ENCODE measurements around the gene PRUNE2.

PRUNE2 gene

GRCh38 chr9:76901801-76902200, 4.1 kb downstream of the PRUNE2 start:
- no peak for DNase-seq

- no peak for DNase-seq
Measured at GRCh38 chr9:76900884-76901440, 5.0 kb downstream of the PRUNE2 start.

GRCh38 chr9:76898786-76899185, 7.1 kb downstream of the PRUNE2 start:
- DNase-seq: no peak

- no peak for DNase-seq
Measured at GRCh38 chr9:76897804-76898525, 7.9 kb downstream of the PRUNE2 start.

- no peak for DNase-seq
Measured at GRCh38 chr9:76896035-76896434, 9.9 kb downstream of the PRUNE2 start.

- no peak for DNase-seq
Measured at GRCh38 chr9:76895186-76895585, 10.7 kb downstream of the PRUNE2 start.

- DNase-seq: no peak
Measured at GRCh38 chr9:76894198-76894597, 11.7 kb downstream of the PRUNE2 start.

GRCh38 chr9:76893395-76893932, 12.4 kb downstream of the PRUNE2 start:
- DNase-seq: no peak

GRCh38 chr9:76891874-76892273, 14.0 kb downstream of the PRUNE2 start:
- no peak for DNase-seq

GRCh38 chr9:76891279-76891678, 14.6 kb downstream of the PRUNE2 start:
- no peak for DNase-seq

- DNase-seq: no peak
Measured at GRCh38 chr9:76887951-76888350, 18.0 kb downstream of the PRUNE2 start.

GRCh38 chr9:76887003-76887821, 18.7 kb downstream of the PRUNE2 start:
- DNase-seq: no peak

GRCh38 chr9:76886318-76886717, 19.6 kb downstream of the PRUNE2 start:
- DNase-seq: no peak

GRCh38 chr9:76884823-76885222, 21.1 kb downstream of the PRUNE2 start:
- DNase-seq: no peak

GRCh38 chr9:76883341-76883855, 22.5 kb downstream of the PRUNE2 start:
- DNase-seq: no peak

GRCh38 chr9:76882686-76883085, 23.2 kb downstream of the PRUNE2 start:
- no peak for DNase-seq

- DNase-seq: no peak
Measured at GRCh38 chr9:76880210-76880609, 25.7 kb downstream of the PRUNE2 start.

- DNase-seq: no peak
Measured at GRCh38 chr9:76878933-76879332, 27.0 kb downstream of the PRUNE2 start.

GRCh38 chr9:76877961-76878360, 28.0 kb downstream of the PRUNE2 start:
- no peak for DNase-seq

GRCh38 chr9:76876098-76876497, 29.8 kb downstream of the PRUNE2 start:
- no peak for DNase-seq

GRCh38 chr9:76873821-76874220, 32.1 kb downstream of the PRUNE2 start:
- DNase-seq: no peak

- DNase-seq: no peak
Measured at GRCh38 chr9:76873056-76873792, 32.7 kb downstream of the PRUNE2 start.

GRCh38 chr9:76868897-76869296, 37.0 kb downstream of the PRUNE2 start:
- DNase-seq: no peak
